HepG2 (cell line): ENCODE results near the gene UGGT1. TPM values are rescaled to one million over a fixed set of nuclear protein-coding genes. Genes with fewer than 3 reads are reported as not detected.

Experiments used
- AHR ChIP-seq: IDR thresholded peaks from 2 replicates; pipeline ENCODE4 v1.6.1; 2018; ENCODE audit warnings: missing genetic modification reagents, missing compliant biosample characterization
- ERF ChIP-seq: IDR thresholded peaks from 2 replicates; pipeline ENCODE4 v1.6.1; 2018; ENCODE audit warnings: missing biosample characterization, missing genetic modification reagents
- FOXK1 ChIP-seq: sonication (generic); formaldehyde crosslinking; IDR thresholded peaks from 2 replicates; pipeline ENCODE4 v1.4.0; 2020; ENCODE audit warnings: low read depth, missing genetic modification reagents, borderline replicate concordance
- IKZF1 ChIP-seq: fragments of 450-650 bp; IDR thresholded peaks from 2 replicates; pipeline ENCODE4 v1.7.1; 2016
- KLF6 ChIP-seq: IDR thresholded peaks from 2 replicates; pipeline ENCODE4 v1.8.0; 2016; ENCODE audit warnings: missing biosample characterization, missing genetic modification reagents
- NFIC ChIP-seq: IDR thresholded peaks from 2 replicates; pipeline ENCODE4 v1.6.1; 2012; ENCODE audit warnings: mild to moderate bottlenecking, low read length, inconsistent platforms
- PHF20 ChIP-seq: sonication (generic); formaldehyde crosslinking; IDR thresholded peaks from 2 replicates; pipeline ENCODE4 v1.5.0; 2020; ENCODE audit warnings: mild to moderate bottlenecking, missing genetic modification reagents
- RARA ChIP-seq: IDR thresholded peaks from 2 replicates; pipeline ENCODE4 v1.6.1; 2016; ENCODE audit warnings: missing genetic modification reagents, missing compliant biosample characterization
- SMAD3 ChIP-seq: sonication (generic); formaldehyde crosslinking; IDR thresholded peaks from 2 replicates; pipeline ENCODE4 v1.4.0; 2020; ENCODE audit warnings: missing genetic modification reagents
- ZNF10 ChIP-seq: sonication (generic); formaldehyde crosslinking; IDR thresholded peaks from 2 replicates; pipeline ENCODE4 v1.4.0; 2020; ENCODE audit warnings: mild to moderate bottlenecking, low read depth, missing genetic modification reagents, borderline replicate concordance
- ZNF235 ChIP-seq: sonication (generic); formaldehyde crosslinking; IDR thresholded peaks from 2 replicates; pipeline ENCODE4 v1.8.1; 2023; ENCODE audit warnings: mild to moderate bottlenecking, missing genetic modification reagents, borderline replicate concordance
- ZNF775 ChIP-seq: sonication (generic); formaldehyde crosslinking; IDR thresholded peaks from 2 replicates; pipeline ENCODE4 v1.4.0; 2020; ENCODE audit warnings: missing genetic modification reagents, mild to moderate bottlenecking, moderate library complexity, borderline replicate concordance
- polyA plus RNA-seq, 8 experiments: library from polyadenylated mRNA; depleted of rRNA in 3 of 8; stranded (reverse) in 7 of 8; unstranded in 1 of 8; fragments of >200 nt; fragmentation: Illumina TruSeq in 4 of 8; extraction: Trizol in 4 of 8; gene quantifications; 2 replicates each; pipeline versions ENCODE4 v1.2.1 to v1.2.3, GENCODE V29; 2011 to 2016; ENCODE audit warnings: low read depth in 4 of 8, missing spikeins in 1 of 8, mixed read lengths in 1 of 8; ENCODE audit not compliant: insufficient read depth in 1 of 8
- total RNA-seq, 5 experiments: library from RNA; depleted of rRNA; stranded (reverse); fragments of >200 nt; fragmentation: Illumina TruSeq; extraction: Trizol; gene quantifications; 2 replicates each; pipeline ENCODE4 v1.2.3, GENCODE V29; 2016; ENCODE audit warnings: low read depth in 1 of 5
- TF ChIP-seq, protein P1 (sequence below): sonication (generic); formaldehyde crosslinking; IDR thresholded peaks from 2 replicates; pipeline ENCODE4 v1.5.1; 2020; ENCODE audit warnings: mild to moderate bottlenecking, moderate library complexity, missing genetic modification reagents
- TF ChIP-seq, protein P2 (sequence below): sonication (generic); formaldehyde crosslinking; IDR thresholded peaks from 2 replicates; pipeline ENCODE4 v1.4.0; 2020; ENCODE audit warnings: mild to moderate bottlenecking, missing genetic modification reagents
- TF ChIP-seq, protein P3 (sequence below): sonication (generic); formaldehyde crosslinking; IDR thresholded peaks from 2 replicates; pipeline ENCODE4 v1.4.0; 2020; ENCODE audit warnings: missing genetic modification reagents, borderline replicate concordance
- TF ChIP-seq, protein P4 (sequence below): sonication (generic); formaldehyde crosslinking; IDR thresholded peaks from 2 replicates; pipeline ENCODE4 v1.4.0; 2020; ENCODE audit warnings: missing genetic modification reagents; ENCODE audit errors: not compliant biosample characterization
- TF ChIP-seq, protein P5 (sequence below): sonication (generic); formaldehyde crosslinking; IDR thresholded peaks from 2 replicates; pipeline ENCODE4 v1.8.0; 2022; ENCODE audit warnings: missing genetic modification reagents, mild to moderate bottlenecking, inconsistent platforms, borderline replicate concordance
- TF ChIP-seq, protein P6 (sequence below): sonication (generic); formaldehyde crosslinking; IDR thresholded peaks from 2 replicates; pipeline ENCODE4 v1.4.0; 2020; ENCODE audit warnings: missing genetic modification reagents

UGGT1 gene
- total and polyA plus RNA-seq, 2 of the 13 experiments (the other 11 are each of a cell fraction or from before 2014, with no cell fraction given) = 35.8 to 83.2 TPM

DNA sequence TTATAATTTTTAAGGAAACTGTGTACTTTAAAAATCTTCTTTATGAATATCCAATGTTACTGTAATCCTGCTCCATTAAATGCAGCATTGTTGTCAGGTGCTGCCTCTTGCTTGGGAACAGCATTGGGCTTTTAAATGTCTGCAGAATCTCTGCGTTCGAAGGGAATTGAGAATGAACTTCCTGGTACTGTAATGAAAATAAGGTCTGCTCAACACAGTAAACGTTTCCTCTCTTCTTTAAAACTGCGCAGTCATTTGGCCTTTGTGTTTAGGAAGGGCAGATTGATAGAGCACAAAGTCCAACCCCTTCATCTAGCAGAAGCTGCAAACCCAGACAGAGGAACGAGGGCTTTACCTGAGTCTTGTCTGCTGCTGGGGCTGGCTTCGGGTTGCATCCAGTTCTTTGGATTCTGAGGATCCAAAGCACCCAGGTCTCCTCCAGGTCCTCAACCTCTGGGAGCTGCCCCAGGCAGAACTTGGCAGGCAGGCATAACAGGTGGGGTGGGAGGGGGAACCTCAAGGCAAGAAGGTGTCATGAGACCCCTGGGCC, 104.5 kb downstream of the UGGT1 start (continued):
- TF ChIP-seq ZNF775 (CRISPR knock-in tag) (no peak), ZNF10 (CRISPR knock-in tag) (no peak), PHF20 (no peak; the same call in 1 of the 2 replicates), ZNF235 (CRISPR knock-in tag) (no peak), AHR (CRISPR knock-in tag) (no peak), SMAD3 (peak; percentile 72; the same call in 1 of the 2 replicates), ERF (CRISPR knock-in tag) (peak; percentile 87), IKZF1 (no peak), KLF6 (CRISPR knock-in tag) (peak; percentile 83; the same call in 1 of the 2 replicates), FOXK1 (CRISPR knock-in tag) (peak; percentile 48; the same call in 1 of the 2 replicates), NFIC (0 out of 2 replicates have a peak, but pooled peaks have one; percentile 65), RARA (CRISPR knock-in tag) (peak; percentile 59)
- TF ChIP-seq, protein P1, sequence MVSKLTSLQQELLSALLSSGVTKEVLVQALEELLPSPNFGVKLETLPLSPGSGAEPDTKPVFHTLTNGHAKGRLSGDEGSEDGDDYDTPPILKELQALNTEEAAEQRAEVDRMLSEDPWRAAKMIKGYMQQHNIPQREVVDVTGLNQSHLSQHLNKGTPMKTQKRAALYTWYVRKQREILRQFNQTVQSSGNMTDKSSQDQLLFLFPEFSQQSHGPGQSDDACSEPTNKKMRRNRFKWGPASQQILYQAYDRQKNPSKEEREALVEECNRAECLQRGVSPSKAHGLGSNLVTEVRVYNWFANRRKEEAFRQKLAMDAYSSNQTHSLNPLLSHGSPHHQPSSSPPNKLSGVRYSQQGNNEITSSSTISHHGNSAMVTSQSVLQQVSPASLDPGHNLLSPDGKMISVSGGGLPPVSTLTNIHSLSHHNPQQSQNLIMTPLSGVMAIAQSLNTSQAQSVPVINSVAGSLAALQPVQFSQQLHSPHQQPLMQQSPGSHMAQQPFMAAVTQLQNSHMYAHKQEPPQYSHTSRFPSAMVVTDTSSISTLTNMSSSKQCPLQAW (CRISPR knock-in tag) = peak; percentile 47; the same call in 1 of the 2 replicates
- TF ChIP-seq, protein P2, sequence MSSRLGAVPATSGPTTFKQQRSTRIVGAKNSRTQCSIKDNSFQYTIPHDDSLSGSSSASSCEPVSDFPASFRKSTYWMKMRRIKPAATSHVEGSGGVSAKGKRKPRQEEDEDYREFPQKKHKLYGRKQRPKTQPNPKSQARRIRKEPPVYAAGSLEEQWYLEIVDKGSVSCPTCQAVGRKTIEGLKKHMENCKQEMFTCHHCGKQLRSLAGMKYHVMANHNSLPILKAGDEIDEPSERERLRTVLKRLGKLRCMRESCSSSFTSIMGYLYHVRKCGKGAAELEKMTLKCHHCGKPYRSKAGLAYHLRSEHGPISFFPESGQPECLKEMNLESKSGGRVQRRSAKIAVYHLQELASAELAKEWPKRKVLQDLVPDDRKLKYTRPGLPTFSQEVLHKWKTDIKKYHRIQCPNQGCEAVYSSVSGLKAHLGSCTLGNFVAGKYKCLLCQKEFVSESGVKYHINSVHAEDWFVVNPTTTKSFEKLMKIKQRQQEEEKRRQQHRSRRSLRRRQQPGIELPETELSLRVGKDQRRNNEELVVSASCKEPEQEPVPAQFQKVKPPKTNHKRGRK (CRISPR knock-in tag) = no peak
- TF ChIP-seq, protein P3, sequence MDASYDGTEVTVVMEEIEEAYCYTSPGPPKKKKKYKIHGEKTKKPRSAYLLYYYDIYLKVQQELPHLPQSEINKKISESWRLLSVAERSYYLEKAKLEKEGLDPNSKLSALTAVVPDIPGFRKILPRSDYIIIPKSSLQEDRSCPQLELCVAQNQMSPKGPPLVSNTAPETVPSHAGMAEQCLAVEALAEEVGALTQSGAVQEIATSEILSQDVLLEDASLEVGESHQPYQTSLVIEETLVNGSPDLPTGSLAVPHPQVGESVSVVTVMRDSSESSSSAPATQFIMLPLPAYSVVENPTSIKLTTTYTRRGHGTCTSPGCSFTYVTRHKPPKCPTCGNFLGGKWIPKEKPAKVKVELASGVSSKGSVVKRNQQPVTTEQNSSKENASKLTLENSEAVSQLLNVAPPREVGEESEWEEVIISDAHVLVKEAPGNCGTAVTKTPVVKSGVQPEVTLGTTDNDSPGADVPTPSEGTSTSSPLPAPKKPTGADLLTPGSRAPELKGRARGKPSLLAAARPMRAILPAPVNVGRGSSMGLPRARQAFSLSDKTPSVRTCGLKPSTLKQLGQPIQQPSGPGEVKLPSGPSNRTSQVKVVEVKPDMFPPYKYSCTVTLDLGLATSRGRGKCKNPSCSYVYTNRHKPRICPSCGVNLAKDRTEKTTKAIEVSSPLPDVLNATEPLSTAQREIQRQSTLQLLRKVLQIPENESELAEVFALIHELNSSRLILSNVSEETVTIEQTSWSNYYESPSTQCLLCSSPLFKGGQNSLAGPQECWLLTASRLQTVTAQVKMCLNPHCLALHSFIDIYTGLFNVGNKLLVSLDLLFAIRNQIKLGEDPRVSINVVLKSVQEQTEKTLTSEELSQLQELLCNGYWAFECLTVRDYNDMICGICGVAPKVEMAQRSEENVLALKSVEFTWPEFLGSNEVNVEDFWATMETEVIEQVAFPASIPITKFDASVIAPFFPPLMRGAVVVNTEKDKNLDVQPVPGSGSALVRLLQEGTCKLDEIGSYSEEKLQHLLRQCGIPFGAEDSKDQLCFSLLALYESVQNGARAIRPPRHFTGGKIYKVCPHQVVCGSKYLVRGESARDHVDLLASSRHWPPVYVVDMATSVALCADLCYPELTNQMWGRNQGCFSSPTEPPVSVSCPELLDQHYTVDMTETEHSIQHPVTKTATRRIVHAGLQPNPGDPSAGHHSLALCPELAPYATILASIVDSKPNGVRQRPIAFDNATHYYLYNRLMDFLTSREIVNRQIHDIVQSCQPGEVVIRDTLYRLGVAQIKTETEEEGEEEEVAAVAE (CRISPR knock-in tag) = no peak
- TF ChIP-seq, protein P4, sequence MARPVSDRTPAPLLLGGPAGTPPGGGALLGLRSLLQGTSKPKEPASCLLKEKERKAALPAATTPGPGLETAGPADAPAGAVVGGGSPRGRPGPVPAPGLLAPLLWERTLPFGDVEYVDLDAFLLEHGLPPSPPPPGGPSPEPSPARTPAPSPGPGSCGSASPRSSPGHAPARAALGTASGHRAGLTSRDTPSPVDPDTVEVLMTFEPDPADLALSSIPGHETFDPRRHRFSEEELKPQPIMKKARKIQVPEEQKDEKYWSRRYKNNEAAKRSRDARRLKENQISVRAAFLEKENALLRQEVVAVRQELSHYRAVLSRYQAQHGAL (CRISPR knock-in tag) = no peak
- TF ChIP-seq, protein P5, sequence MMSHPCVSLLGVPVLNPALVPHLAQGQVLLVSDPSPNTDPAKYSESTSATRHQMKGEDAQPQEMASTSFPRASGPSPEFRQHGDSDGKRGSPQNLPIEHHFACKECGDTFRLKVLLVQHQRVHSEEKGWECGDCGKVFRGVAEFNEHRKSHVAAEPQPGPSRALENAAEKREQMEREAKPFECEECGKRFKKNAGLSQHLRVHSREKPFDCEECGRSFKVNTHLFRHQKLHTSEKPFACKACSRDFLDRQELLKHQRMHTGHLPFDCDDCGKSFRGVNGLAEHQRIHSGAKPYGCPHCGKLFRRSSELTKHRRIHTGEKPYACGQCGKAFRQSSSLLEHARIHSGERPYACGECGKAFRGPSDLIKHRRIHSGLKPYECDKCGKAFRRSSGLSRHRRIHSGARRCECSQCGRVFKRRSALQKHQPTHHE = no peak
- TF ChIP-seq, protein P6, sequence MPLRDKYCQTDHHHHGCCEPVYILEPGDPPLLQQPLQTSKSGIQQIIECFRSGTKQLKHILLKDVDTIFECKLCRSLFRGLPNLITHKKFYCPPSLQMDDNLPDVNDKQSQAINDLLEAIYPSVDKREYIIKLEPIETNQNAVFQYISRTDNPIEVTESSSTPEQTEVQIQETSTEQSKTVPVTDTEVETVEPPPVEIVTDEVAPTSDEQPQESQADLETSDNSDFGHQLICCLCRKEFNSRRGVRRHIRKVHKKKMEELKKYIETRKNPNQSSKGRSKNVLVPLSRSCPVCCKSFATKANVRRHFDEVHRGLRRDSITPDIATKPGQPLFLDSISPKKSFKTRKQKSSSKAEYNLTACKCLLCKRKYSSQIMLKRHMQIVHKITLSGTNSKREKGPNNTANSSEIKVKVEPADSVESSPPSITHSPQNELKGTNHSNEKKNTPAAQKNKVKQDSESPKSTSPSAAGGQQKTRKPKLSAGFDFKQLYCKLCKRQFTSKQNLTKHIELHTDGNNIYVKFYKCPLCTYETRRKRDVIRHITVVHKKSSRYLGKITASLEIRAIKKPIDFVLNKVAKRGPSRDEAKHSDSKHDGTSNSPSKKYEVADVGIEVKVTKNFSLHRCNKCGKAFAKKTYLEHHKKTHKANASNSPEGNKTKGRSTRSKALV (CRISPR knock-in tag) = no peak
